Liver (tissue), 3 donors: ENCODE results near the gene CD274.

Source experiments
- CTCF ChIP-seq: fragments of 150-350 bp; IDR thresholded peaks from 2 replicates; pipeline ENCODE4 v1.5.1; 2017; ENCODE audit warnings: improper control_type of control experiment, low read depth, low read length; ENCODE audit not compliant: missing input control
- FOXA1 ChIP-seq: IDR thresholded peaks from 2 replicates; pipeline ENCODE4 v1.6.1; 2016; ENCODE audit warnings: antibody characterized with exemption
- FOXA2 ChIP-seq: IDR thresholded peaks from 2 replicates; pipeline ENCODE4 v1.6.1; 2016; ENCODE audit warnings: antibody characterized with exemption
- GABPA ChIP-seq, 2 donors: IDR thresholded peaks in 1 of 2; conservative IDR thresholded peaks in 1 of 2; 2 replicates each; pipeline ENCODE4 v1.6.1; 2016; ENCODE audit warnings: antibody characterized with exemption in 2 of 2, mild to moderate bottlenecking in 1 of 2, moderate library complexity in 1 of 2
- HNF4A ChIP-seq, 2 donors: conservative IDR thresholded peaks; 2 replicates each; pipeline ENCODE4 v1.6.1; 2016; ENCODE audit warnings: antibody characterized with exemption in 2 of 2, mild to moderate bottlenecking in 2 of 2
- JUND ChIP-seq, 2 donors: IDR thresholded peaks; 2 replicates each; pipeline ENCODE4 v1.6.1; 2016; ENCODE audit warnings: antibody characterized with exemption in 2 of 2
- RAD21 ChIP-seq, 2 donors: IDR thresholded peaks; 2 replicates each; pipeline ENCODE4 v1.6.1; 2016; ENCODE audit warnings: antibody characterized with exemption in 2 of 2, mild to moderate bottlenecking in 2 of 2
- REST ChIP-seq: IDR thresholded peaks from 2 replicates; pipeline ENCODE4 v1.6.1; 2016; ENCODE audit warnings: antibody characterized with exemption, mild to moderate bottlenecking
- SP1 ChIP-seq: IDR thresholded peaks from 2 replicates; pipeline ENCODE4 v1.6.1; 2018; ENCODE audit warnings: antibody characterized with exemption, mild to moderate bottlenecking
- TAF1 ChIP-seq: conservative IDR thresholded peaks from 2 replicates; pipeline ENCODE4 v1.6.1; 2016; ENCODE audit warnings: antibody characterized with exemption, mild to moderate bottlenecking
- YY1 ChIP-seq: IDR thresholded peaks from 2 replicates; pipeline ENCODE4 v1.6.1; 2016; ENCODE audit warnings: antibody characterized with exemption, mild to moderate bottlenecking
- TF ChIP-seq, protein P1 (sequence below): IDR thresholded peaks from 2 replicates; pipeline ENCODE4 v1.6.1; 2016; ENCODE audit warnings: antibody characterized with exemption
- TF ChIP-seq, protein P2 (sequence below): IDR thresholded peaks from 2 replicates; pipeline ENCODE4 v1.6.1; 2016; ENCODE audit warnings: antibody characterized with exemption
- TF ChIP-seq, protein P3 (sequence below): IDR thresholded peaks from 2 replicates; pipeline ENCODE4 v1.6.1; 2016; ENCODE audit warnings: antibody characterized with exemption
- donor health status: healthy.
- donor health status: healthy.

- TF ChIP-seq HNF4A (conservative IDR thresholded peaks at IDR 0.05), result no peak
- TF ChIP-seq, protein P1, sequence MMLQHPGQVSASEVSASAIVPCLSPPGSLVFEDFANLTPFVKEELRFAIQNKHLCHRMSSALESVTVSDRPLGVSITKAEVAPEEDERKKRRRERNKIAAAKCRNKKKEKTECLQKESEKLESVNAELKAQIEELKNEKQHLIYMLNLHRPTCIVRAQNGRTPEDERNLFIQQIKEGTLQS, result no peak
- TF ChIP-seq, protein P2, sequence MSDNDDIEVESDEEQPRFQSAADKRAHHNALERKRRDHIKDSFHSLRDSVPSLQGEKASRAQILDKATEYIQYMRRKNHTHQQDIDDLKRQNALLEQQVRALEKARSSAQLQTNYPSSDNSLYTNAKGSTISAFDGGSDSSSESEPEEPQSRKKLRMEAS, result no peak
- no peak for TF ChIP-seq YY1
- TF ChIP-seq CTCF, result no peak
- TF ChIP-seq REST, result no peak
- no peak for TF ChIP-seq TAF1
- no peak for TF ChIP-seq RAD21 (IDR thresholded peaks at IDR 0.05)
- TF ChIP-seq SP1, result no peak
- TF ChIP-seq FOXA1, result no peak
- TF ChIP-seq, protein P3, sequence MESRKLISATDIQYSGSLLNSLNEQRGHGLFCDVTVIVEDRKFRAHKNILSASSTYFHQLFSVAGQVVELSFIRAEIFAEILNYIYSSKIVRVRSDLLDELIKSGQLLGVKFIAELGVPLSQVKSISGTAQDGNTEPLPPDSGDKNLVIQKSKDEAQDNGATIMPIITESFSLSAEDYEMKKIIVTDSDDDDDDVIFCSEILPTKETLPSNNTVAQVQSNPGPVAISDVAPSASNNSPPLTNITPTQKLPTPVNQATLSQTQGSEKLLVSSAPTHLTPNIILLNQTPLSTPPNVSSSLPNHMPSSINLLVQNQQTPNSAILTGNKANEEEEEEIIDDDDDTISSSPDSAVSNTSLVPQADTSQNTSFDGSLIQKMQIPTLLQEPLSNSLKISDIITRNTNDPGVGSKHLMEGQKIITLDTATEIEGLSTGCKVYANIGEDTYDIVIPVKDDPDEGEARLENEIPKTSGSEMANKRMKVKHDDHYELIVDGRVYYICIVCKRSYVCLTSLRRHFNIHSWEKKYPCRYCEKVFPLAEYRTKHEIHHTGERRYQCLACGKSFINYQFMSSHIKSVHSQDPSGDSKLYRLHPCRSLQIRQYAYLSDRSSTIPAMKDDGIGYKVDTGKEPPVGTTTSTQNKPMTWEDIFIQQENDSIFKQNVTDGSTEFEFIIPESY, result no peak
- no peak for TF ChIP-seq GABPA (IDR thresholded peaks at IDR 0.05 in 1 of 2, conservative IDR thresholded peaks at IDR 0.05 in 1 of 2)
- no peak for TF ChIP-seq FOXA2
- TF ChIP-seq JUND (IDR thresholded peaks at IDR 0.05), result no peak
Measured at GRCh38 chr9:5447337-5447736, 3.0 kb upstream of the CD274 start.
